Measurements from ENCODE around the gene ARMH1.

GRCh38 chr1:44673675-44674112 lies 820 bp upstream of the ARMH1 start:
- TF ChIP-seq GATA1 (IDR thresholded peaks at IDR 0.05; ENCODE audit: low read depth, low read length), result no peak
- no peak for TF ChIP-seq POLR2A (IDR thresholded peaks at IDR 0.05; ENCODE audit: low read length)

Measured in erythroblast (primary cell).